IMR-90 (cell line): ENCODE measurements around the gene NELFE. TPM values are rescaled to one million over a fixed set of nuclear protein-coding genes. Genes with fewer than 3 reads are reported as not detected.

Experiments used
- ATAC-seq: fragments of 200-7000 bp; cut with Tn5 transposase; 2 replicates; pipeline ENCODE4 v1.9.1; 2020; ENCODE audit warnings: low read depth, mild to moderate bottlenecking, moderate library complexity
- BruUV-seq: library from RNA; stranded (reverse); fragments of 400-500 nt; replicated peaks from 2 replicates; lab custom pipeline; 2021; lab: Mats Ljungman, UMichigan
- CTCF ChIA-PET: fragments of 300-600 bp; formaldehyde crosslinking; extraction: SDS; loops from one replicate; lab custom pipeline; 2021; ENCODE audit warnings: antibody characterized with exemption; lab: Yijun Ruan, JAX
- POLR2A ChIA-PET: fragments of 300-600 bp; sonication (Branson Sonifier 250); formaldehyde crosslinking; loops from one replicate; lab custom pipeline; 2022; ENCODE audit warnings: antibody characterized with exemption; ENCODE audit not compliant: unreplicated experiment; lab: Charles Lee
- DNase-seq: peaks from one replicate; pipeline ENCODE4 v3.0.0; 2013
- H2AFZ ChIP-seq: replicated peaks from 2 replicates; pipeline ENCODE3; 2013; ENCODE audit warnings: low read length, mild to moderate bottlenecking; ENCODE audit not compliant: poor library complexity
- H2AK5ac ChIP-seq: 2 replicates; pipeline ENCODE4 v1.6.1; 2013; ENCODE audit warnings: low read depth, low read length, inconsistent platforms
- H2AK9ac ChIP-seq: replicated peaks from 2 replicates; pipeline ENCODE3; 2013; ENCODE audit warnings: mild to moderate bottlenecking, low read depth, low read length, moderate library complexity; ENCODE audit not compliant: poor library complexity
- H2BK120ac ChIP-seq: 2 replicates; pipeline ENCODE4 v1.6.1; 2013; ENCODE audit warnings: low read depth, low read length, inconsistent platforms
- H2BK15ac ChIP-seq: 3 replicates; pipeline ENCODE4 v1.6.1; 2013; ENCODE audit warnings: low read depth, low read length, inconsistent platforms
- H2BK20ac ChIP-seq: 2 replicates; pipeline ENCODE4 v1.6.1; 2013; ENCODE audit warnings: low read depth, mild to moderate bottlenecking, inconsistent platforms, low read length, moderate library complexity
- H2BK5ac ChIP-seq: 2 replicates; pipeline ENCODE4 v1.6.1; 2013; ENCODE audit warnings: mild to moderate bottlenecking, low read depth, low read length, inconsistent platforms; ENCODE audit not compliant: poor library complexity, severe bottlenecking
- H3K14ac ChIP-seq: replicated peaks from 2 replicates; pipeline ENCODE4 v1.6.1; 2013; ENCODE audit warnings: low read depth, low read length, inconsistent platforms
- H3K18ac ChIP-seq: 2 replicates; pipeline ENCODE4 v1.6.1; 2013; ENCODE audit warnings: low read depth, low read length, control low read depth
- H3K23ac ChIP-seq: 2 replicates; pipeline ENCODE4 v1.6.1; 2013; ENCODE audit warnings: low read depth, low read length, inconsistent platforms
- H3K27ac ChIP-seq: 2 replicates; pipeline ENCODE4 v1.5.1; 2013; ENCODE audit warnings: mild to moderate bottlenecking, control low read depth, low read length; ENCODE audit not compliant: insufficient read depth
- H3K27me3 ChIP-seq: 2 replicates; pipeline ENCODE4 v1.6.1; 2013; ENCODE audit warnings: low read length; ENCODE audit not compliant: control insufficient read depth, insufficient read depth
- H3K36me3 ChIP-seq: 2 replicates; pipeline ENCODE4 v1.6.1; 2013; ENCODE audit warnings: low read length, mixed read lengths; ENCODE audit not compliant: control insufficient read depth, insufficient read depth
- H3K4ac ChIP-seq: 2 replicates; pipeline ENCODE4 v1.6.1; 2013; ENCODE audit warnings: low read depth, low read length, inconsistent platforms
- H3K4me1 ChIP-seq: 2 replicates; pipeline ENCODE4 v1.6.1; 2013; ENCODE audit warnings: low read length, mixed read lengths; ENCODE audit not compliant: control insufficient read depth, insufficient read depth
- H3K4me2 ChIP-seq: 2 replicates; pipeline ENCODE4 v1.6.1; 2013; ENCODE audit warnings: low read depth, mild to moderate bottlenecking, control low read depth, low read length, moderate library complexity
- H3K4me3 ChIP-seq: 2 replicates; pipeline ENCODE4 v1.5.1; 2013; ENCODE audit warnings: low read depth, mild to moderate bottlenecking, control low read depth, low read length, moderate library complexity; ENCODE audit not compliant: insufficient read depth
- H3K56ac ChIP-seq: 2 replicates; pipeline ENCODE4 v1.6.1; 2013; ENCODE audit warnings: low read length, inconsistent platforms; ENCODE audit not compliant: insufficient read depth; ENCODE audit errors: extremely low read depth
- H3K79me1 ChIP-seq, 2 experiments: 2 replicates each; pipeline ENCODE4 v1.6.1; 2013; ENCODE audit warnings: low read length in 2 of 2, inconsistent platforms in 1 of 2, low read depth in 1 of 2
- H3K9ac ChIP-seq: 2 replicates; pipeline ENCODE4 v1.6.1; 2013; ENCODE audit warnings: low read depth, low read length, control low read depth
- H3K9me1 ChIP-seq: 2 replicates; pipeline ENCODE4 v1.6.1; 2013; ENCODE audit warnings: low read length, inconsistent platforms; ENCODE audit not compliant: insufficient read depth
- H3K9me3 ChIP-seq: 2 replicates; pipeline ENCODE4 v1.6.1; 2013; ENCODE audit warnings: low read length; ENCODE audit not compliant: control insufficient read depth, insufficient read depth
- H4K20me1 ChIP-seq: 2 replicates; pipeline ENCODE4 v1.6.1; 2013; ENCODE audit warnings: low read length, inconsistent platforms; ENCODE audit not compliant: insufficient read depth
- H4K5ac ChIP-seq: 2 replicates; pipeline ENCODE4 v1.6.1; 2013; ENCODE audit warnings: mild to moderate bottlenecking, low read depth, low read length, control low read depth
- H4K8ac ChIP-seq, 2 experiments: 2 replicates each; pipeline ENCODE4 v1.6.1; 2013; ENCODE audit warnings: low read depth in 2 of 2, low read length in 2 of 2, control low read depth in 1 of 2, inconsistent platforms in 1 of 2
- H4K91ac ChIP-seq: 2 replicates; pipeline ENCODE4 v1.6.1; 2013; ENCODE audit warnings: low read depth, low read length, inconsistent platforms; ENCODE audit not compliant: insufficient read depth
- BHLHE40 ChIP-seq: fragments of 150-350 bp; IDR thresholded peaks from 2 replicates; pipeline ENCODE4 v1.6.1; 2016; ENCODE audit warnings: mild to moderate bottlenecking, low read depth, low read length
- CHD1 ChIP-seq: IDR thresholded peaks from 2 replicates; pipeline ENCODE4 v1.6.1; 2012; ENCODE audit warnings: low read depth, low read length, improper control_type of control experiment
- CTCF ChIP-seq: conservative IDR thresholded peaks from 2 replicates; pipeline ENCODE4 v1.5.1; 2012; ENCODE audit warnings: mild to moderate bottlenecking, low read depth, low read length, improper control_type of control experiment
- MAFK ChIP-seq: IDR thresholded peaks from 2 replicates; pipeline ENCODE4 v1.6.1; 2012; ENCODE audit warnings: low read depth, low read length, improper control_type of control experiment
- MXI1 ChIP-seq: IDR thresholded peaks from 2 replicates; pipeline ENCODE4 v1.6.1; 2012; ENCODE audit warnings: low read depth, mild to moderate bottlenecking, low read length, moderate library complexity, borderline replicate concordance
- RAD21 ChIP-seq: IDR thresholded peaks from 2 replicates; pipeline ENCODE4 v1.6.1; 2012; ENCODE audit warnings: low read length, improper control_type of control experiment
- RFX5 ChIP-seq: IDR thresholded peaks from 2 replicates; pipeline ENCODE4 v1.8.0; 2012; ENCODE audit warnings: low read depth, mild to moderate bottlenecking, low read length, moderate library complexity
- SMC3 ChIP-seq: fragments of 150-350 bp; IDR thresholded peaks from 2 replicates; pipeline ENCODE4 v1.6.1; 2016; ENCODE audit warnings: low read depth, mild to moderate bottlenecking, antibody characterized with exemption, low read length, moderate library complexity
- WGBS, 2 experiments: methylation state at CpG; one replicate each; pipeline versions ENCODE4 v1.1.5 to v1.1.7; 2013; ENCODE audit warnings: missing lambda C conversion rate in 2 of 2; ENCODE audit not compliant: insufficient read length in 1 of 2; ENCODE audit errors: extremely low coverage in 2 of 2; 5-methylcytosine and 5-hydroxymethylcytosine counted together
- dilution Hi-C: fragments of 300-500 bp; cut with HindIII; formaldehyde crosslinking; loops from one replicate; pipeline ENCODE4 v1.14.3; 2018; ENCODE audit warnings: low sequenced_read_pairs; ENCODE audit not compliant: unreplicated experiment
- in situ Hi-C: fragments of 300-500 bp; cut with MboI; formaldehyde crosslinking; loops from 3 replicates; pipeline ENCODE4 v1.14.3; 2019; ENCODE audit warnings: low sequenced_read_pairs, inconsistent platforms, mixed read lengths
- intact Hi-C: fragments of 100-400 bp; cut with micrococcal nuclease; formaldehyde crosslinking; loops from 2 replicates; pipeline ENCODE4 v1.10.0; 2022
- polyA plus RNA-seq, 3 experiments: library from polyadenylated mRNA; depleted of rRNA; stranded (reverse); fragments of >200 nt; gene quantifications; 2 replicates each; pipeline ENCODE4 v1.2.3, GENCODE V29; 2012; ENCODE audit warnings: low replicate concordance in 1 of 3
- total RNA-seq: library from RNA; depleted of rRNA; stranded (reverse); fragments of >200 nt; gene quantifications from 2 replicates; pipeline ENCODE4 v1.2.3, GENCODE V29; 2012

The NELFE gene
- total and polyA plus RNA-seq, 2 of the 4 experiments (the other 2 are of a cell fraction): 63.6 to 76.0 TPM

GRCh38 chr6:31968326-31968725, 9.6 kb upstream of the NELFE start:
- Histone ChIP-seq H3K9ac (no peak overlapping the region), H3K56ac (no peak overlapping the region), H3K79me1 (peaks cover 12 to 39% of the 10 kb centered on the region in 2 experiments), H3K4me2 (no peak overlapping the region), H3K27me3 (no peaks in the 10 kb centered on the region), H3K14ac (no peak overlapping the region), H2BK20ac (no peak overlapping the region), H3K9me1 (peaks cover 6% of the 10 kb centered on the region; the same call in 1 of the 2 replicates), H2AK9ac (no peak overlapping the region), H2BK120ac (no peak overlapping the region), H3K23ac (no peak overlapping the region), H4K20me1 (no peaks in the 10 kb centered on the region), H4K91ac (no peak overlapping the region), H3K4me3 (no peak overlapping the region), H2AFZ (no peak overlapping the region), H2AK5ac (no peak overlapping the region), H3K9me3 (no peaks in the 10 kb centered on the region), H3K4me1 (peaks cover 11% of the 10 kb centered on the region), H3K36me3 (peaks cover 59% of the 10 kb centered on the region), H3K18ac (no peak overlapping the region), H2BK15ac (no peak overlapping the region), H3K4ac (no peak overlapping the region), H2BK5ac (no peak overlapping the region), H3K27ac (no peak overlapping the region), H4K8ac (no peak overlapping the region), H4K5ac (no peak overlapping the region)
- 77% methylated on average over 4 of the region's 11 CpGs; no CpG with 5 or more reads in 1 of the 2 experiments for WGBS, 2 experiments
- ATAC-seq (no peak), DNase-seq (no peak)
- in situ Hi-C loops (no loop called here), dilution Hi-C loops (no loop called here), intact Hi-C loops (no loop called here)
- ChIA-PET POLR2A (no interaction called here), CTCF (no interaction called here)
- TF ChIP-seq CHD1 (no peak), RAD21 (no peak), MXI1 (no peak), CTCF (no peak), MAFK (no peak), SMC3 (no peak), RFX5 (no peak), BHLHE40 (no peak)
- no TSS peak for BruUV-seq
